SW 1271 (cell line): ENCODE results near the gene SLC18A3.
A peak's percentile ranks its signal among the peaks of the same experiment; 100 is the strongest.

Experiments used
- DNase-seq, 2 experiments: peaks; one replicate each; lab custom pipeline; 2025; lab: John Stamatoyannopoulos, UW

SLC18A3 gene

GRCh38 chr10:49610114-49610457 is at the start of gene SLC18A3:
Gene SLC18A3, plus strand, starts transcription at chr10:49610310. Its CDS starts 431 bp downstream, at chr10:49610741.
- no peak for DNase-seq

GRCh38 chr10:49560526-49560925 is 49.6 kb upstream of the SLC18A3 start:
- DNase-seq, result no peak

GRCh38 chr10:49562893-49563292 is 47.2 kb upstream of the SLC18A3 start:
- DNase-seq, result no peak

GRCh38 chr10:49564461-49565009 is 45.6 kb upstream of the SLC18A3 start:
- DNase-seq, result no peak

- no peak for DNase-seq
Measured at GRCh38 chr10:49567810-49568209, 42.3 kb upstream of the SLC18A3 start.

GRCh38 chr10:49568235-49568634 is 41.9 kb upstream of the SLC18A3 start:
- no peak for DNase-seq

GRCh38 chr10:49569031-49569631 is 41.0 kb upstream of the SLC18A3 start:
- no peak for DNase-seq

GRCh38 chr10:49571388-49571787 is 38.7 kb upstream of the SLC18A3 start:
- no peak for DNase-seq

- DNase-seq, result no peak
Measured at GRCh38 chr10:49572594-49573114, 37.5 kb upstream of the SLC18A3 start.

- DNase-seq, result no peak
Measured at GRCh38 chr10:49575489-49576072, 34.5 kb upstream of the SLC18A3 start.

- DNase-seq, result no peak
Measured at GRCh38 chr10:49577182-49577925, 32.8 kb upstream of the SLC18A3 start.

GRCh38 chr10:49578392-49578791 is 31.7 kb upstream of the SLC18A3 start:
- DNase-seq, result no peak

GRCh38 chr10:49579621-49580020 is 30.5 kb upstream of the SLC18A3 start:
- no peak for DNase-seq

GRCh38 chr10:49585387-49585786 is 24.7 kb upstream of the SLC18A3 start:
- DNase-seq, result no peak

GRCh38 chr10:49587981-49588380 is 22.1 kb upstream of the SLC18A3 start:
- no peak for DNase-seq

GRCh38 chr10:49592726-49593563 is 17.2 kb upstream of the SLC18A3 start:
- DNase-seq, result peak in 1 of 2 experiments; percentile 42

GRCh38 chr10:49593564-49593875 is 16.6 kb upstream of the SLC18A3 start:
- no peak for DNase-seq

- DNase-seq, result no peak
Measured at GRCh38 chr10:49593998-49594397, 16.1 kb upstream of the SLC18A3 start.

GRCh38 chr10:49594594-49594993 is 15.5 kb upstream of the SLC18A3 start:
- DNase-seq, result peak in 1 of 2 experiments; percentile 49

- no peak for DNase-seq
Measured at GRCh38 chr10:49595003-49595712, 15.0 kb upstream of the SLC18A3 start.

- no peak for DNase-seq
Measured at GRCh38 chr10:49595713-49596492, 14.2 kb upstream of the SLC18A3 start.
